ENCODE results near the gene RDH12. TPM values are rescaled to one million over a fixed set of nuclear protein-coding genes. Genes with fewer than 3 reads are reported as not detected.

Gene RDH12
- polyA plus RNA-seq, 1 donor from 2014 or later = not detected

GRCh38 chr14:67782090-67782489, 80.4 kb downstream of the RDH12 start:
- Histone ChIP-seq H3K36me3 (ENCODE audit: insufficient read depth, low read length) (peaks cover 6% of the 10 kb centered on the region), H3K27me3 (ENCODE audit: insufficient read depth, low read depth, low read length) (no peaks in the 10 kb centered on the region), H3K4me3 (ENCODE audit: low read length) (no peak overlapping the region), H2AFZ (ENCODE audit: low read depth, low read length) (no peak overlapping the region), H3K9me3 (ENCODE audit: low read length) (no peaks in the 10 kb centered on the region), H3K9ac (ENCODE audit: low read length) (no peak overlapping the region), H3K27ac (ENCODE audit: low read length) (no peak overlapping the region), H3F3A (ENCODE audit: insufficient read depth, low read length, poor library complexity, severe bottlenecking) (no peaks in the 10 kb centered on the region), H3K79me2 (replicated peaks; ENCODE audit: insufficient read depth, low read length) (no peaks in the 10 kb centered on the region), H3K4me2 (ENCODE audit: low read length) (no peak overlapping the region), H3K9me2 (ENCODE audit: insufficient read depth, low read length) (no peaks in the 10 kb centered on the region), H4K20me1 (ENCODE audit: insufficient read depth) (no peaks in the 10 kb centered on the region)
- no peak for TF ChIP-seq TAF1 (IDR thresholded peaks at IDR 0.05; ENCODE audit: low read depth)
- TF ChIP-seq REST (IDR thresholded peaks at IDR 0.05; ENCODE audit: borderline replicate concordance) = no peak
- TF ChIP-seq EP300 (conservative IDR thresholded peaks at IDR 0.05; ENCODE audit: poor library complexity, severe bottlenecking) = no peak
- no peak for TF ChIP-seq SMC3 (conservative IDR thresholded peaks at IDR 0.05; ENCODE audit: poor library complexity)

Small RNA genes lying within 50 kb of the gene (small RNA-seq; reads per million reads assigned to genes)
- 0 reads per million in 3 experiments for gene AL049779.3
- gene RN7SL369P = 0 reads per million in 3 experiments
- gene RNA5SP386 = 0 reads per million in 3 experiments

Other genes starting within 250 kb of the RDH12 start
- gene TMEM229B, start 213.2 kb upstream of the RDH12 start, polyA plus RNA-seq = 4.2 and 7.9 TPM in 2 replicates
- 32.1 and 34.1 TPM in 2 replicates for gene PLEKHH1, start 168.6 kb upstream of the RDH12 start, polyA plus RNA-seq
- 75.1 and 91.8 TPM in 2 replicates for gene PIGH, start 101.6 kb upstream of the RDH12 start, polyA plus RNA-seq
- gene ARG2, start 82.0 kb upstream of the RDH12 start, polyA plus RNA-seq = 204 and 215 TPM in 2 replicates
- gene VTI1B, start 27.3 kb upstream of the RDH12 start, polyA plus RNA-seq = 78.6 and 87.1 TPM in 2 replicates
- 179 and 190 TPM in 2 replicates for gene RDH11, start 6.1 kb upstream of the RDH12 start, polyA plus RNA-seq
- 8.5 and 10.7 TPM in 2 replicates for gene ZFYVE26, start 114.7 kb downstream of the RDH12 start, polyA plus RNA-seq
- gene RAD51B, start 117.9 kb downstream of the RDH12 start, polyA plus RNA-seq = 0.38 and 3.1 TPM in 2 replicates

Data from neural cell (in vitro differentiated cells).